OCI-LY1 (cell line): ENCODE data around the gene EFCAB5.
"Not testable (repeated sequence)": the region's sequence is repeated elsewhere in the genome, so short reads cannot be mapped to it uniquely, and the experiment has no call there.

Experiments used
- CTCF ChIP-seq: fragments of 200-600 bp; sonication (generic), shearing (Covaris generic); IDR thresholded peaks from 2 replicates; pipeline ENCODE4 v1.5.1; 2017; ENCODE audit warnings: mild to moderate bottlenecking, antibody characterized with exemption, low read length, moderate library complexity, mixed read lengths
- EZH2 ChIP-seq: fragments of 200-600 bp; sonication (generic), shearing (Covaris generic); IDR thresholded peaks from 2 replicates; pipeline ENCODE4 v1.8.0; 2017; ENCODE audit warnings: borderline replicate concordance, mixed run types, mild to moderate bottlenecking, antibody characterized with exemption, low read length, moderate library complexity, mixed read lengths

GRCh38 chr17:29957488-29957887, 16.1 kb downstream of the EFCAB5 start:
- not testable (repeated sequence) for TF ChIP-seq CTCF, EZH2
